HCT116 (cell line): ENCODE results near the gene RAVER2.

Experiments used
- CEBPB ChIP-seq: IDR thresholded peaks from 2 replicates; pipeline ENCODE4 v1.6.1; 2012; ENCODE audit warnings: low read depth
- CTCF ChIP-seq, 3 experiments: fragments of 200-600 bp in 1 of 3; sonication (generic) in 1 of 3; IDR thresholded peaks in 2 of 3; conservative IDR thresholded peaks in 1 of 3; 2 replicates each; pipeline ENCODE4 v1.5.1; 2012 to 2017; ENCODE audit warnings: low read depth in 2 of 3, low read length in 2 of 3, antibody characterized with exemption in 1 of 3, borderline replicate concordance in 1 of 3, control low read depth in 1 of 3, mild to moderate bottlenecking in 1 of 3, mixed read lengths in 1 of 3, mixed run types in 1 of 3, moderate library complexity in 1 of 3; ENCODE audit not compliant: insufficient read depth in 1 of 3
- EGR1 ChIP-seq: IDR thresholded peaks from 2 replicates; pipeline ENCODE4 v1.6.1; 2012; ENCODE audit warnings: low read depth
- EZH2 ChIP-seq: fragments of 200-600 bp; sonication (generic); IDR thresholded peaks from 2 replicates; pipeline ENCODE4 v1.6.1; 2017; ENCODE audit warnings: antibody characterized with exemption, mixed run types
- EZH2phosphoT487 ChIP-seq: fragments of 200-600 bp; IDR thresholded peaks from 2 replicates; pipeline ENCODE4 v1.6.1; 2018; ENCODE audit warnings: antibody characterized with exemption, borderline replicate concordance
- MAX ChIP-seq: IDR thresholded peaks from 2 replicates; pipeline ENCODE4 v1.6.1; 2012
- POLR2A ChIP-seq: IDR thresholded peaks from 2 replicates; pipeline ENCODE4 v1.7.0; 2011; ENCODE audit warnings: borderline replicate concordance; ENCODE audit not compliant: insufficient read depth, insufficient read length; ENCODE audit errors: extremely low read depth
- POLR2AphosphoS5 ChIP-seq: IDR thresholded peaks from 2 replicates; pipeline ENCODE4 v1.6.1; 2011; ENCODE audit warnings: mild to moderate bottlenecking, low read depth, low read length, moderate library complexity
- RAD21 ChIP-seq: IDR thresholded peaks from 2 replicates; pipeline ENCODE4 v1.6.1; 2012; ENCODE audit warnings: low read depth, mild to moderate bottlenecking
- REST ChIP-seq: IDR thresholded peaks from 2 replicates; pipeline ENCODE4 v1.6.1; 2012; ENCODE audit warnings: low read depth
- SIN3A ChIP-seq: IDR thresholded peaks from 2 replicates; pipeline ENCODE4 v1.6.1; 2012; ENCODE audit warnings: low read depth
- TCF7L2 ChIP-seq: IDR thresholded peaks from 2 replicates; pipeline ENCODE4 v1.7.0; 2011; ENCODE audit warnings: borderline replicate concordance, inconsistent platforms; ENCODE audit not compliant: insufficient read depth, insufficient read length; ENCODE audit errors: extremely low read depth
- YY1 ChIP-seq: IDR thresholded peaks from 2 replicates; pipeline ENCODE4 v1.6.1; 2011; ENCODE audit warnings: low read length, low read depth, moderate library complexity, mild to moderate bottlenecking; ENCODE audit not compliant: insufficient replicate concordance; ENCODE audit errors: extremely low read depth
- ZNF274 ChIP-seq: fragments of 200-500 bp; sonication (Bioruptor generic); IDR thresholded peaks from 2 replicates; pipeline ENCODE4 v1.6.1; 2014; ENCODE audit warnings: mild to moderate bottlenecking, low read depth, low read length, inconsistent platforms

DNA sequence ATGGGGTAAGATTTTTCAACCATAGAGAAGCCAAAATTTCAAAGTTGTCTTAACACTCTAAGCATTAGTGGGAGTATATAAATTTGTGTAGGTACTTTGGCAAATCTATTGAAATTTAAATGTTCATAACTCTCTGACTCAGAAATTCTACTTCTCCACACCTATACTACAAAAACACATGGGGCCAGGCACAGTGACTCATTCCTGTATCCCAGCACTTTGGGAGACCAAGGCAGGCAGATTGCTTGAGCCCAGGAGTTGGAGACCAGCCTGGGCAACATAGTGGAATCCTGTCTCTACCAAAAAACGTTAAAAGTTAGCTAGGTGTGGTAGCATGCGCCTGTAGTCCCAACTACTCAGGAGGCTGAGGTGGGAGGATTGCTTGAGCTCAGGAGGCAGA, 41.3 kb upstream of the RAVER2 start:
- TF ChIP-seq CTCF (IDR thresholded peaks at IDR 0.05 in 2 of 3, conservative IDR thresholded peaks at IDR 0.05 in 1 of 3; ENCODE audit: borderline replicate concordance in 1 of 3, insufficient read depth in 1 of 3, low read depth in 2 of 3, low read length in 2 of 3) = no peak
- no peak for TF ChIP-seq EZH2
- TF ChIP-seq POLR2A = no peak
- TF ChIP-seq ZNF274 = no peak
- TF ChIP-seq YY1 = no peak
- no peak for TF ChIP-seq TCF7L2
- TF ChIP-seq CEBPB = no peak
- no peak for TF ChIP-seq SIN3A
- TF ChIP-seq MAX = no peak
- TF ChIP-seq POLR2AphosphoS5 = no peak
- no peak for TF ChIP-seq EZH2phosphoT487
- TF ChIP-seq EGR1 = no peak
- TF ChIP-seq REST = no peak
- no peak for TF ChIP-seq RAD21
